Globus pallidus (tissue), 1 donor: ENCODE results near the gene CLDN5.

Source experiments
- DNase-seq: peaks from one replicate; pipeline ENCODE4 v3.0.0-alpha.2; 2015; ENCODE audit warnings: low spot score

The CLDN5 gene, protein sequence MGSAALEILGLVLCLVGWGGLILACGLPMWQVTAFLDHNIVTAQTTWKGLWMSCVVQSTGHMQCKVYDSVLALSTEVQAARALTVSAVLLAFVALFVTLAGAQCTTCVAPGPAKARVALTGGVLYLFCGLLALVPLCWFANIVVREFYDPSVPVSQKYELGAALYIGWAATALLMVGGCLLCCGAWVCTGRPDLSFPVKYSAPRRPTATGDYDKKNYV

DNA sequence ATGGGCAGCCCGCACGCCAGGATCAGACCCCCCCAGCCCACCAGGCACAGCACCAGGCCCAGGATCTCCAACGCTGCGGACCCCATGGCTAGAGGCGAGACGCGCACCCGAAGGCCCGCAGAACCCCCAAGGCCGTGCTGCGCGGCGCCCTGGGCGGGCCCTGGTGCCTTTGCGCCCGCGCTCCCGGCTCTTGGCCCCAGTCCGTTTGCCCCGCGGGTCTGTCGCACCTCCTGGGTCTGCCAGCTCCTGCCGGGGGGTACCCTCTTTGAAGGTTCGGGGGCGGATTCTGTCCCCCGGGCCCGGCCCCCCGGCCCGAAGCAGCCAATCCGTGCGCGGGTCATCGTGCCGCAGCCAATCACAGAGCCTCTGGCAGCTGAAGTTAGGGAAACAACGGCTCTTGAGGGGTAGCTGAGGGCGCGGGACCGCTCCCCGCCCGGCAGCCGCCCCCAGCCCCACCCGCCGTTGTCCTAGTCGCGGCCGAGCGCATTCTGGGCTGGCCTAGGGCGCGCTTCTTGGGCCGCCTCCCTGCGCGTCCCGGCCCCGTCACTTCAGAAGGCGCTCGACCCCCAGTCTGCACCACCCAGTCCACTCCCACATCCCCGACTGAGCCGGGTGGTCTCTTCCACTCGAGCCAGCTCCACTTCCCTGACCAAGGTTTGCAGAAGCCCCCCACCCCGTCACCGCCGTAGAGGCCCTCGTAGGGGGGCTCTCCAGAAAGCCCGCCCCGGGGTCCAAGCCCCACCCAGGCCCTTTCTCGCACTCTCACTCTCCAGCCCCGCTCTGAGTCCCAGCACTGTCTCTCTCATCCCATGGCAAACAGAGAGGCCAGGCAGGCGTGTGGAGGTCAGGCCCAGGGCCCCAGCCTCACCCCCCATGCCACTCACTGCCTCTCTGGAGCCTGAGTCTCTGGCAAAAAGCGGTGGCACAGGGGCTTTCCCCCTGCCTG is at the start of gene CLDN5:
Gene CLDN5 (minus strand): TSS at position 241 of the 946 bp plus-strand sequence. CDS start 155 bp downstream, at position 86.
- no peak for DNase-seq

DNA sequence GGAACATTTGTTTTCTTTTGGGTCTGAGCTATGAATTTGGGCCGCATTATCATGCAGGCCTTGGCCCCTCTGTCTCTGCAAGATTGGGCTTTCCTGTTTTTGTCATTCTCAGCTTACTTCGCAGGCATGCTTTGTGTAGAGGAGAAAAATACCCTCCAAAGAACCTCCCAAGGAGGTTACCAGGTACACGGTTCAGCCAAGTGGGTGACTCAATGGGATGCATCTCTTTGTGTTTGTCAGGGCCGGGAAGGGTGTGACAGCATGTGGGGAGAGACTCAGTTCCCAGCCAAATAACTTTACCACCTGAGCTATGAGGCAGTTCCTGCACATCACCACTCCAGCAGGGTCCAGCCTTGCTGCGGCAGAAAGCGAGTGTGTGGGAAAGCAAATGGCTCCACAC is 47.8 kb upstream of the CLDN5 start:
- no peak for DNase-seq

DNA sequence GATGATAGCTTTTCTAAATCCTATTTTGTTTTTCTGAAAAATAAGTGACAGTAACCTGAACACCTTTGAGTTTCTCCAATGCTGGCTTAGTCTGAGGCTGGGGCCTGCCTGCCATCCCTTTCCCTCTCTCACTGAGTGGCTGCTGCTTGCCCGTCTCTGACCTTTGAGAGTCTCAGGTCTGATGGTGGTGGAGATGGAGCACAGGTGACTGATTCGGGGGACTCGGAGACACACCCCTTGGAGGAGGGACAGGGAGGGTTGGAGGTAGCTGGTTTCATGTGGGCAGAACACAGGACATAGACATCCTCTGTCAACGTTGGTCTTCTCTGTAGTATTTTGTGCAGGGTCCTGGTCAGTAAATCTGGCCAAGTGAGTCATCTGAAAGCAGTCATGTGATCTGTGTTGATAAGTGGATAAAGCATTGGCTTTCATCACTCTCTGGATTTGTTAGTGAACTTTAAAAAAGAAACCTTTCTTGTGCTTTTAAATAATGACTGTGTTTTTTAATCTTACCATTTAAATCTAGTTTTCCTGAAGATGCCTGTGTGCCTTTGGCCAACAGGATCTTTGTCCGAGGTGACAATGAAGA is 47.1 kb upstream of the CLDN5 start:
- DNase-seq: no peak

DNA sequence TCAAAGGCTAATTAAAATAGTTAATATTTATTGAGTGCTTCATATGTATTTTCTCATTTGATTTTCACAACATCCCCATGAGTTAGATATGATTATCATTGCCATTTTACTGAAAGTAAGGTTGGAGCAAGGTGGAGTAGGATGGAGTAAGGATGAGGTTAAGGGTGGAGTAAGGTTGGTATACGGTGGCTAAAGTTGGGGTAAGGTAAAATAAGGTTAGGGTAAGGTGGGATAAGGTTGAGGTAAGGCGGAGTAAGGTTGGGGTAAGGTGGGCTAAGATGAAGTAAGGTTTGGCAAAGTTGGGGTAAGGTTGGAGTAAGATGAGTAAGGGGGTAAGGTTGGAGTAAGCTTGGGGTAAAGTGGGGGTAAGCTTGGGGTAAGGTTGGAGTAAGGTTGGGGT is 45.8 kb upstream of the CLDN5 start:
- no peak for DNase-seq

DNA sequence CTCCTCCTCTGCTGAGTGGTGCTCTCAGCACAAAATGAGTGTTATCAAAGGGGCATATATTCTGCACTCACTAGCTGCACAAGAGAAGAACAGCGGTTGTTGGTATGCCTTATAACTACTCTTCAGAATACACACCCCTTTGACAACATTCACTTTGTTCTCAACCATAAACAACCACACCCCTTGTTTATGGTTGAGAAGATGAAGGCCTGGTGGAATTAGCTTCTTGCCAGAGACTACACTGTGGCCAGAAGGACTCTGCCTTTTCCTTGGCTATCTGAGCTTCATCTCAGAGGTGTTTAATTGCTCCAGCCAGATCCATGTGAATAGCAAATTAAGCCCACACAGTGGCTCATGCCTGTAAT is 45.0 kb upstream of the CLDN5 start:
- DNase-seq: no peak

DNA sequence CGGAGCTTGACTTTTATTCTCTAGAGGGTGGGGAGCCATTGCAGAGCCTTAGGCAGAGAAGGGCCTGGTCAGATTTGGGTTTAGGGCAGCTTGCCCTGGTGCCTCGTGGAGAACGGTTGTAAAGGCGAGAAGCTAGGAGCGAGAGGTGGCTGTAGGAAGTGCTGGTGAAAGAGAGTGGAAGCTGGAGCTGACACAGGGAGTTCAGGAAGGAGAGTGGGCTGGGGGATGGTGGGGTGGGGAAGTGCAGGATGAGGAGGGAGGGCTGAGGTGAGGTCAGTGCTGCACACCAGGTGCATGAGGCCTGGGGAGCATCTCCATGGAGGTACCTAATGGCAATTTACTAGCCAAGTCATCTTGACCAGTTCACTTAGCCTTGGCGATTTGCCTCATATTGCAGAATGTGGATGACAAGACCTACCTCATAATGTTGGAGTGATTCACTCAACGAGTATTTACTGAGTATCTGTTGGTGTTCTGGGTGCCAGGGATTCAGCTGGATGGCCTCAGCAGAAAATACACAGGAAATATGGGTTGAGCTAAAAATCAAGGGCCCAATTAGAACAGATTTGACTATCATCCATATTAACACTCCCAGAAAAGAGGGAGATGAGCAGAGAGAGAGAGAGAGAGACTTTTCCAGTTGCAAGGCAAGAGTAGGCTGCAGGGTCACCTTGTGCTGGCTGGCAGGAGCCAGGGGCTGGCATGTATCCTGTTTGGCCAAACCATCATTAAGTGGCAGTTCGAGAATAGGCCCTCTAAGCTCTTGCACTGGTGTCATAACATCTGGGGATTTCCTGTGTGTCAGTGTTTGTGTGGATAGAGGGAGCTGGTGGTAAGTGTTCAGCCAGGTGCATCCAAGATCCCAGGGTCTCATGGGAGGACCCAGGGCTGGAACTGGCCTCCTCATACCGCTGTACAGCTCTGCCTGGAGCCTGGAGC is 44.4 kb upstream of the CLDN5 start:
- no peak for DNase-seq

DNA sequence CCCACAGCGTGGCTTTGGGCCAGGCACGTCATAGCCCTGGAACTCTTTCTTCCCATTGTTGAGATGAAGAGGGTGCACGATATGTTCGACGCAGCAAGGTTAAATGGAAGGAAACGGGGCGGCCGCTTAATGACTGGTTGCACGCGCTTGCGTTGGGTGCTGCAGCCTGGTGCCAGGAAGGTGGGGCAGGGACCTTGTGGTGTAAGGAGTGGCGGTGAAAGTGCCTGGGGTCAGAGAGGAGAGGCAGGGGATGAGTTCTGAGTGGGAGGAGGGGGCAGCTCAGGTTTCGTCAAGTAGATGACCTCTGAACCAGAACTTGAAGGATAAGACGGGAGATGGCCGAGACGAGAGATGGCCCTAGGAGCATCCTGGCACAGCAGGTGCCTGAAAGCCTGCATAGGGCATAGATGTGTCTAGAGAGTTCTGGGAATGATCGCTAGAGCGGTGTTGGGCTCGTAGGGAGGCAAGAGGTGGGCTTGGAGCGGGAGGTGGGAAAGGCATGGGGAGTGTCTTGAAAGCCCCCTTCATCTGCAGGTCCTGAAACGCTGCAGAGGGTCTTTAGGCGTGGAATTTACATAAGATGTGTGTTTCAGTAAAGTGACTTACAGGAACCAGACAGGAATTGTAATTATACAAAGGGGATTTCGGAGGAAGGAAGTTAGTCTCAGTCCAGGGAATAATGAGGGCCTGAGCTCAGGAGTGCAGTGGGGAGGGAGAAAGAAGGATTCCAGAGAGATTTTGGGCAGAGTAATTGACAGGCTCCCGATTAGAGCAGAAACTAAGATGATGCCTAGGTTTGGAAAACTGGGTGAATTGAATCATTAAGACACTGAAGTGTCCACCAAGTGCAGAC is 43.2 kb upstream of the CLDN5 start:
- DNase-seq: no peak

DNA sequence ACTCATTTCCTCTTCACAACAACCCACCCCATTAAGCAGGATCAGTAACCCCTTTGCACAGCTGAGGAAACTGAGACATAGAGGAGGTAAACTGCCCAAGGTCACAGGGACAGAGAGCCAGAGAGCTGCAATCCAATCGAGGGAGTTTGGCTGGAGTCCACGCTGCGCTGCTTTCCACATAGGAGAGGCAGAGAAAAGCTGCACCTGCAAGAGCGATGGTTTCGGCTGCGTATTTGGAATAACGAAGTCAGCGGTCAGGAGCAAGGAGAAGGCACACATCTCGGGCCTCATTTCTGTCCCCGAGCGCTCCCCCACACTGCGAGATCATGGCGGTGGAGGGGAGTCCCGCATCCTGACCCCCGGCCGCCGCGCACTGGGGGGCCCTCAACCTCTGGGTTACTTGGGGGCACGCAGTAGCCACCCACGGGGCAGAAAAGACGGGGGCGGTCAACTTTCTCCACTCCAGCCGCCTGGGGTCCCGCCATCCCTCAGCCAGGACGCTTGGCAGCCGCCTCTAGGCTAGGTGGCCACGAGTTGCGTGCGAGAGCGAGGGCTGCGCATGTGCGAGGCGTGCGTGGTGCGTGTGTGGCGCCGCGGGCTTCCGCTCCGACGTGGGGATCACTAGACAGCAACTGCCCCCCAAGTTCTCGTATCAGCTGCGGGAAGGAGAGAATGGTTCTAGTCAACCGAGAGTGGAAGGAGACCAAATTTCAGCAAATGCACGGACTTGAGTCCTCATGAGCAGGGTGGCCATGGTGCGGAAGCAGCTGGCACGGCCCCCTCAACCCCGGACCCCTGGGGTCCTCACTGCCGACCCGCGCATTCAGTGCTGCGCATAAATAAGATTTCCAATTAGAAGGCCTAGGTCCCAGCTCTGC is 42.3 kb upstream of the CLDN5 start:
- DNase-seq: no peak

DNA sequence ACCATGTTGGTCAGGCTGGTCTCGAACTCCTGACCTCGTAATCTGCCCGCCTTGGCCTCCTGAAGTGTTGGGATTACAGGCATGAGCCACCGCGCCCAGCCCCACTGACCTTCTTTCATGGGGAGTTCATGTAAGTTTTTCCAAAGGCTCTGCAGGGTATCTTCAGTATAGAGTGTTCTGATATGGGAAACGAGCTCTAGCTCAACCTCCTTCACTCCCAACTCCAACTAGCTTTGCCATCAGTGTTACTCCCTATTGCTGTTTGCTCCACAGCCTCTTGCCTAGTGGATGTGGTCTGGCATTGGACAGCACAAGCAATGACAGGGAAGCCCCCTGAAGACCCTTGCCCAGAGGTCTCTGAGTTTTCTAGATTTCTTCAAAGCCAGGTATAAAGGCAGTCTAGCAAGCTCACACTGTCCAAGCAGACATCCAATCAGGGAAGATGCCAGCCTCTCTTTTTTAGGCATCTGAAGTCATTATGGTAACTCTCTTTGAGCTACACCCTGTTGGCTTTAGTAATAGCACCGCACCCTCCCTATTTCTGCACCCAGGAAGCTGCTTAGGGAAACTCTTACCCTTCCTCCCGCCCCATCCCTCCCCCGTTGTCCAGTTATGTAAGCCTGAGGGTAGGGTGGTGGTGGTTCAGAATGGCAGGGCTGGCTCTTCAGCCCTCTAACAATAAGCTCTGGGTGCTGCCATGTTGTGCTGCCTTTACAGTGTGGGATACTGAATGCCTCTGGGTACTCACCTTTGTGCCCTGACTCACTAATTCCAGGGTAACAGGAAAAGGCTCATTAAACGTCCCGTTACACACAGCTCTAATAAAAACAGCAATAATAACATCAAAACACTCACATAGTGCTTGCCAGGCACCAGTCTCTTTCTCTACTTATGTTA is 41.4 kb upstream of the CLDN5 start:
- no peak for DNase-seq

DNA sequence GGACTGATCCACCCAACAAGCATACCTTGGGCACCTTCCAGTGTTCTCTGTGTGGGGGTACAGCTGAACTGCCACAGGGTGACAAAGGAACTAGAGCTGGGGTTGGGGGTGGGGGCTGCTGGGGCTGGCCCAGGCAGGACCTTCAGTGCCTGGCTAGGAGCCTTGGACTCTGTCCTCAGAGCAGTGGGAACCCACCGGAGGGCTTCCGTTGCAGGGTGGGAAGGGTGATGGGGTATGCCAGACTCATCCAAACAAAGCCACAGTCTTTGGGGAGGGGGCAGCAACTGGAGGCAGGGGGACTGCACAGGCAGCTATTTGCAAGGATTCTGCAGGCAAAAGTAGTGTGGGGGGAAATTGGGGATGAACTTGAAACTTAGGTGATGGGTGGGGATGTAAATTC is 35.7 kb upstream of the CLDN5 start:
- DNase-seq: no peak

DNA sequence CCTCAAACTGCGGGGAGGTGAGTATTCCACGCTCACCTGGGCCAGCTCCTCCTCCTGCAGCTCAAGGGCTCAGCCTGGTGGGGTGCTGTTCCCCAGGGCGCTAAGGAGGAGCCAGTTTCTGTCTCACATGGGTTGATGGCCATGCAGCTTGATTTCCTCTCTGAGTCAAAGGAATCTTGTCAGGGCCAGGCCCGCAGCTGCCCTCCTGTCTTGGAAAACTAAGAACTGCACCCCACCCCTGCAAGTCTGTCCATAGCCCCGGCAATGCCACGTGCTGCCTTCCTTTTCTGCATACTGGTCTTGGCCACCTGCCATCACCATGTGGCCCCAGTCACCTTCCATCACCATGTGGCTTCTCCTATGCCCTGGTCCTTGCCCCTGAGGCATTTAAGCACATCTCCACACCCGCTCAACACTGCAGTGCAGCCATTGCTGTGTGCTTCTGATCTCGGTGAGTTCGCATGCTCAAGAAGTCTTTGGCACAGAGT is 35.2 kb upstream of the CLDN5 start:
- no peak for DNase-seq

DNA sequence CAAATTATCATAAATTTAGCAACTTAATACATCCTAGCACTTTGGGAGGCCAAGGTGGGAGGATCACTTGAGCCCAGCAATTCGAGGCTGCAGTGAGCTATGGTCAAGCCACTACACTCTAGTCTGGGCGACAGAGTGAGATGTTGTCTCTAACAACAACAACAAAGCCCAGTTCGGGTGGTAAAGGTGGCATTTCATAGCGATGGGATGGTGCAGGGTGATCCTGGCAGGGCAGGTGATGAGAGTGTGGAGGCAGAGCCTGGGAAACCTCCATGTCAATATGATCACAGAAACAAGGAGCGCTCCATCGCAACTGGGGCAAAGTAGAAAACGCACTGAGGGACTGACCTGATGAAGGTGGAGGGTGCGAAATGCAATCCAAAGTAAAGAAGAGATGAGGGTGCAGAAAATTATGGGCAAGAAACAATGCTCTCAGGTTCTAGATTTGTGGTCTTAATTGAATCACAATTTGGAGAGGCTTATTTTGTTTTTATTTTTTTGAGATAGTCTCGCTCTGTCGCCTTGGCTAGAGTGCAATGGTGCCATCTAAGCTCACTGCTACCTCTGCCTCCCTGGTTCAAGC is 32.8 kb upstream of the CLDN5 start:
- DNase-seq: no peak

DNA sequence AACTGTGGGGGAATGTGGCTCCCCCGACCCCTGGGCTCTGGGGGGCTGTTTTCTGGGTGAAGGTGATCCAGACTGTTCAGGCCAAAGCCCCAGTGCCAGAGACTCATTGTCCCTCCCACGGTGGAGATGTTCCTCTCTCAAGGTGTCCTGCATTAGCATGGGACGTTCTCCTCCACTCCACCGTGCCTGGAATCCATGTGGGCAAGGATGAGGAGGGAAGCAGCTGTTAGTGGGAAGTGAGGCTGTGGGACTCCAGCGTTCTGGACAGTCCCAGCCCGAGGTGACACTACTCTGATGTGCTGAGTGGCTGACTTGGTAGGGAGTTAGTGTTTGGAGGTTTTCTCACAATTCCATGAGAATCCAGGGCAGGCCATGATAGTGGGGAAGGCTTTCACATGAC is 31.4 kb upstream of the CLDN5 start:
- DNase-seq: no peak

DNA sequence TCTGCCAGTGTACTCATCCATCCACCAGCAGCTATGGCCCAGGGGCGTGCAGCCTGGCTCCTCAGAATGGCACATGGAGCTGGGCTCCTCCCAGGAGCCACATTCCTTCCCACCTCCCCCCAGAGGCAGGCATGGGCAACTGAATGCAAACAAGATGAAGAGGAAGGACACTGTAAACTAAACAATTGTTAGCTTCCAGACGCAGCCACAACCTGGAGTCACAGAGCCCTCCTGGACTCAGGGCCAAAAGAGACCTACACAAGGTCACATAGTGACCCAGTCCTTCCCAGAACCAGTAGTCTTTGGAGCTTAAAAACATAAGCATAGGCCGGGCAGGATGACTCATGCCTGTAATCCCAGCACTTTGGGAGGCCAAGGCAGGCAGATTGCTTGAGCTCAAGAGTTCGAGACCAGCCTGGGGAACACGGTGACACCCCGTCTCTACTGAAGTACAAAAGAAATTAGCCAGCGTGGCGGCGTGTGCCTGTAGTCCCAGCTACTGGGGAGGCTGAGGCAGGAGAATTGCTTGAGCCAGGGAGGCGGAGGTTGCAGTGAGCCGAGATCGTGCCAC is 30.7 kb upstream of the CLDN5 start:
- no peak for DNase-seq

DNA sequence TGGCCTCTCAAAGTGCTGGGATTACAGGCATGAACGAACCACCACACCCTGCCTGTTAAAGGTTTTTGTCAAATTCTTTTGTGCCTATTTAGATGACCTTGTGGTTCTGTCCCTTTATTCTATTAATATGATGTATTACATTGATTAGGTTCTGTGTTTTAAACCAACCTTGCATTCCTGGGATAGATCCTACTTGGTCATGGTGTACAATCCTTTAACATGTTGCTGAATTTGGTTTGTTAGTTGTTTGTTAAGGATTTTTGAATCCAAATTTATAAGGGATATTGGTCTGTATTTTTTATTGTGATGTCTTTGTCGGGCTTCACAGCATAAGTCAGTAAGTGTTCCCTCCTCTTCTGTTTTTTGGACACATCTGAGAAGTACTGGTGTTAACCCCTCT is 29.0 kb upstream of the CLDN5 start:
- DNase-seq: no peak

DNA sequence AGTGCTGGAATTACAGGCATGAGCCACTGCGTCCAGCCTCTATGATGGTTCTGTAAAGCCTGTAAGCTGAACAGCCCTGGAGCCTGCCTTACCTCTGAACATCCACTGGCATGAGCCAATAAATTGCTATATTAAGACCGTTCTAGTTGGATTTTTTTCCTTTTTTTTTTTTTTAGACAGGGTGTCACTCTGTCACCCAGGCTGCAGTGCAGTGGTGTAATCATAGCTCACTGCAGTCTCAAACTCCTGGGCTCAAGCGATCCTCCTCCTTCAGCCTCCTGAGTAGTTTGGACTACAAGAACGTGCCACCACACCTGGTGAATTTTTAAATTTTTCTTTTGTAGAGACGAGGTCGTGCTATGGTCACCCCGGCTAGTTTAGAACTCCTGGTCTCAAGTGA is 26.2 kb upstream of the CLDN5 start:
- DNase-seq: no peak

DNA sequence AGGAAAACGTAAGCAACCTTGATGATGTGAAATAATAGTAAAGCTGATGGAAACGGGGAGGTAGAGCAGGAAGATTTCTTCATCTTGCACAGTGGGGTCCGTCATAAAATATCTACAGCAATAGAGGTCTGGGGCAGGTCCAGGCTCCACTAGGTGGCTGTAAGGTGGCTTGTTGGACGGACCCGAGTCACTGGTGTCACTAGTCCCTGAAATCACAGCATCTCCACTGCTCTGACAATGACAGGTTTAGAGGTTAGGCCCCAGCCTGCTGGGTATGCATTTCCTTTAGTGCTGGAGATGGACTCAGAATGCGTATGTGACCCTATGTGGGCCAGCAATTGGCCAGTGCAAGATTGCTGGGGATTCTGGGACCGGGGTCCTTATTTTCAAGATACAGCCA is 25.2 kb upstream of the CLDN5 start:
- DNase-seq: no peak

DNA sequence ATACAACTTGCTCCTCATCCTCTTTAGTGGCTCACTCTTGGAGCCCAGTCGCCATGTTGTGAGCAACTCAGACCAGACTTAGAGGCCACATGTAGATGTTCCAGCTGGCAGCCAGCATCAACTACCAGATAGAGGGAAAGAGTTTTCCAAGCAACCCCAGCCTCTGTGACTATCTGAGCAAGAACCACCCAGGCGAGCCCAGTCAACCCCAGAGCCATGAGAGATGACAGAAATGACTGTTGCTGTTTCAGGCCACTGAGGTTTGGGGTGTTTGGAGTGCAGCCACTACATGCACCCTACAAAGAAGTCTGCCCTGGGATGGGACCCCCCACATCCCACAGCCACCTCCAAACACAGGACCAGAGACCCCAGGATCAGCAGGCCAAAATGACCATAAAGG is 24.8 kb upstream of the CLDN5 start:
- no peak for DNase-seq
